ENCODE results near the gene RNF41.
"Not testable (repeated sequence)": the region's sequence is repeated elsewhere in the genome, so short reads cannot be mapped to it uniquely, and the experiment has no call there.

Gene RNF41

GRCh38 chr12:56206452-56207166, 15.1 kb downstream of the RNF41 start:
- DNase-seq, result no peak

GRCh38 chr12:56205445-56205844, 16.3 kb downstream of the RNF41 start:
- DNase-seq, result no peak

- no peak for DNase-seq
These were observed 17.4 kb downstream of the RNF41 start for GRCh38 chr12:56204275-56204674.

GRCh38 chr12:56202838-56203237, 18.9 kb downstream of the RNF41 start:
- no peak for DNase-seq

GRCh38 chr12:56202366-56202765, 19.4 kb downstream of the RNF41 start:
- no peak for DNase-seq

- DNase-seq, result no peak
These were observed 22.9 kb downstream of the RNF41 start for GRCh38 chr12:56198836-56199235.

- DNase-seq, result no peak
These were observed 23.6 kb downstream of the RNF41 start for GRCh38 chr12:56197921-56198635.

GRCh38 chr12:56196818-56197550, 24.7 kb downstream of the RNF41 start:
- not testable (repeated sequence) for DNase-seq

GRCh38 chr12:56193025-56193578, 28.6 kb downstream of the RNF41 start:
- DNase-seq, result peak; percentile 65 to 88

GRCh38 chr12:56192582-56192981, 29.1 kb downstream of the RNF41 start:
- no peak for DNase-seq

GRCh38 chr12:56190695-56191155, 31.0 kb downstream of the RNF41 start:
- no peak for DNase-seq

GRCh38 chr12:56189918-56190694, 31.6 kb downstream of the RNF41 start:
- DNase-seq, result peak; percentile 86 to 88

GRCh38 chr12:56189099-56189917, 32.4 kb downstream of the RNF41 start, which contains the start of gene SMARCC2:
SMARCC2 (minus strand) TSS chr12:56189483; CDS start chr12:56189461, 22 bp downstream.
- peak; percentile 64 to 88 for DNase-seq

GRCh38 chr12:56188778-56189098, 33.0 kb downstream of the RNF41 start:
- DNase-seq, result no peak

GRCh38 chr12:56188131-56188777, 33.5 kb downstream of the RNF41 start:
- no peak for DNase-seq

GRCh38 chr12:56186957-56187356, 34.8 kb downstream of the RNF41 start:
- no peak for DNase-seq

- DNase-seq, result no peak
These were observed 43.4 kb downstream of the RNF41 start for GRCh38 chr12:56178347-56178746.

- DNase-seq, result no peak
These were observed 48.9 kb downstream of the RNF41 start for GRCh38 chr12:56172839-56173238.

- no peak for DNase-seq
These were observed 52.4 kb downstream of the RNF41 start for GRCh38 chr12:56169229-56169759.

GRCh38 chr12:56165369-56165768, 56.4 kb downstream of the RNF41 start:
- no peak for DNase-seq

- no peak for DNase-seq
These were observed 57.4 kb downstream of the RNF41 start for GRCh38 chr12:56164345-56164729.
